ENCODE results near the gene LCE1C. TPM values are rescaled to one million over a fixed set of nuclear protein-coding genes. Genes with fewer than 3 reads are reported as not detected.

LCE1C gene
- total and polyA plus RNA-seq, 11 donors = not detected

DNA sequence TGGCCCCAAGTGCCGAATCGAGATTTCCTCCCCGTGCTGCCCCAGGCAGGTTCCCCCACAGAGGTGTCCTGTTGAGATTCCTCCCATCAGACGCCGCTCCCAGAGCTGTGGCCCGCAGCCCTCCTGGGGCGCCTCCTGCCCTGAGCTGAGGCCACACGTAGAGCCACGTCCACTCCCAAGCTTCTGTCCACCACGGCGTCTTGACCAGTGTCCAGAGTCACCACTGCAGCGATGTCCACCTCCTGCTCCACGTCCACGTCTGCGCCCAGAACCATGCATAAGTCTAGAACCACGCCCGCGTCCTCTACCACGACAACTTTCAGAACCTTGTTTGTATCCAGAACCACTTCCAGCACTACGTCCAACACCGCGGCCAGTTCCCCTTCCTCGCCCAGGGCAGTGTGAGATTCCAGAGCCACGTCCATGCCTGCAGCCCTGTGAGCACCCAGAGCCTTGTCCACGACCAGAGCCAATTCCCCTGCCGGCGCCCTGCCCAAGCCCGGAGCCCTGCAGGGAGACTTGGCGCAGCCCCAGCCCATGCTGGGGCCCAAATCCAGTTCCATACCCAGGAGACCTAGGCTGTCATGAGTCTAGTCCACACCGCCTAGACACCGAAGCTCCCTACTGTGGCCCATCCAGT, 45.8 kb downstream of the LCE1C start:
- no peak overlapping the region for H3K27ac ChIP-seq
- H3K36me3 ChIP-seq = no peaks in the 10 kb centered on the region
- 87 to 92% (median 89%) methylated on average over 25 to 31 of the region's 31 CpGs for WGBS, 4 donors
- TF ChIP-seq, protein P1, sequence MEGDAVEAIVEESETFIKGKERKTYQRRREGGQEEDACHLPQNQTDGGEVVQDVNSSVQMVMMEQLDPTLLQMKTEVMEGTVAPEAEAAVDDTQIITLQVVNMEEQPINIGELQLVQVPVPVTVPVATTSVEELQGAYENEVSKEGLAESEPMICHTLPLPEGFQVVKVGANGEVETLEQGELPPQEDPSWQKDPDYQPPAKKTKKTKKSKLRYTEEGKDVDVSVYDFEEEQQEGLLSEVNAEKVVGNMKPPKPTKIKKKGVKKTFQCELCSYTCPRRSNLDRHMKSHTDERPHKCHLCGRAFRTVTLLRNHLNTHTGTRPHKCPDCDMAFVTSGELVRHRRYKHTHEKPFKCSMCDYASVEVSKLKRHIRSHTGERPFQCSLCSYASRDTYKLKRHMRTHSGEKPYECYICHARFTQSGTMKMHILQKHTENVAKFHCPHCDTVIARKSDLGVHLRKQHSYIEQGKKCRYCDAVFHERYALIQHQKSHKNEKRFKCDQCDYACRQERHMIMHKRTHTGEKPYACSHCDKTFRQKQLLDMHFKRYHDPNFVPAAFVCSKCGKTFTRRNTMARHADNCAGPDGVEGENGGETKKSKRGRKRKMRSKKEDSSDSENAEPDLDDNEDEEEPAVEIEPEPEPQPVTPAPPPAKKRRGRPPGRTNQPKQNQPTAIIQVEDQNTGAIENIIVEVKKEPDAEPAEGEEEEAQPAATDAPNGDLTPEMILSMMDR (IDR thresholded peaks at IDR 0.05) = no peak
- TF ChIP-seq POLR2A (IDR thresholded peaks at IDR 0.05) = no peak
- ATAC-seq (peak in 1 of 4 donors; percentile 18), DNase-seq (peak in 1 of 5 donors; percentile 46)
- H3K4me3 ChIP-seq = no peak overlapping the region
- no peaks in the 10 kb centered on the region for H3K9me3 ChIP-seq
- peaks cover 0 to 4% (median 0%) of the 10 kb centered on the region in 9 donors for H3K27me3 ChIP-seq
- intact Hi-C loops (cut with DNase I) = no loop called here
- H3K4me1 ChIP-seq = no peaks in the 10 kb centered on the region

DNA sequence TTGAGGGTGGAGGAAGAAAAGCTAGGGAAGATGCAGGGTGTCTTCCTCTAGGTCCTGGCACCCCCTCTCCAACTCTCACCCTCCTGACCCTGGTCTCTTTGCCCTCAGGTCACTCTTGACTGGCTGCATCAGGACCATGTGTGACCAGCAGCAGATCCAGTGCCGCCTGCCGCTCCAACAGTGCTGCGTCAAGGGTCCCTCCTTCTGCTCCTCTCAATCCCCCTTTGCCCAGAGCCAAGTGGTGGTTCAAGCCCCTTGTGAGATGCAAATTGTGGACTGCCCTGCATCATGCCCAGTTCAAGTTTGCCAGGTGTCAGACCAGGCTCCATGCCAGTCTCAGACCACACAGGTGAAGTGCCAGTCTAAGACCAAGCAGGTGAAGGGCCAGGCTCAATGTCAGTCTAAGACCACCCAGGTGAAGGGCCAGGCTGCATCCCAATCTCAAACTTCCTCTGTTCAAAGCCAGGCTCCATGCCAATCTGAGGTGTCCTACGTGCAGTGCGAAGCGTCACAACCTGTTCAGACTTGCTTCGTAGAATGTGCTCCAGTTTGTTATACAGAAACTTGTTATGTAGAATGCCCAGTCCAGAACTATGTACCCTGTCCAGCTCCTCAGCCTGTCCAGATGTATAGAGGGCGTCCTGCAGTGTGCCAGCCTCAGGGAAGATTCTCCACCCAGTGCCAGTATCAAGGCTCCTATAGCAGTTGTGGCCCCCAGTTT, 46.8 kb downstream of the LCE1C start:
- WGBS, 4 donors = 82 to 89% (median 83%) methylated on average over 7 to 8 of the region's 8 CpGs
- no peak overlapping the region for H3K27ac ChIP-seq
- peaks cover 0 to 4% (median 0%) of the 10 kb centered on the region in 9 donors for H3K27me3 ChIP-seq
- no peak overlapping the region for H3K4me3 ChIP-seq
- no peak for ATAC-seq
- peak in 1 of 5 donors; percentile 42 for DNase-seq
- H3K9me3 ChIP-seq = no peaks in the 10 kb centered on the region
- TF ChIP-seq, protein P1 (IDR thresholded peaks at IDR 0.05) = no peak
- no peaks in the 10 kb centered on the region for H3K36me3 ChIP-seq
- H3K4me1 ChIP-seq = no peaks in the 10 kb centered on the region
- intact Hi-C loops (cut with DNase I) = no loop called here

DNA sequence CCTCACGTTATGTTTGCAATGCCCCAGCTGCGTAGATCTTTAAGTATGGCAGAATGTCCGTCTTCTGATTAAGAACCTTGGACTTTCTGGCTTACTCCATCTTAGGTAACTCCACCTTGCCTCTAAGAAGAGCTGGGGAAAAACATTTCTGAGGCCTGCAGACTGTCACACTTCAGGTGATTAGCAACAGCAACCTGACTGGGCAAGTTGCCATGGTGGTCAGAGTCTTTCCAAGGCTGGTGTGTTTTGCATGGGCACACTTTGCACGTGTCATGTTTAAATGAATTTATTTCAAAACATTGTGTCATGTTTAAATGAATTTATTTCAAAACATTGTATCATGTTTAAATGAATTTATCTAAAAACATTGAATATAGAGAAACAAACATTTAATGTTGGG, 47.8 kb downstream of the LCE1C start:
- Histone ChIP-seq H3K27me3 (peaks cover 0 to 4% (median 0%) of the 10 kb centered on the region in 9 donors), H3K4me3 (no peak overlapping the region), H3K36me3 (no peaks in the 10 kb centered on the region), H3K27ac (no peak overlapping the region), H3K4me1 (no peaks in the 10 kb centered on the region), H3K9me3 (no peaks in the 10 kb centered on the region)
- DNase-seq (no peak), ATAC-seq (no peak)
- 73 to 81% (median 76%) methylated on average over 4 of the region's 4 CpGs for WGBS, 4 donors
- TF ChIP-seq POLR2A (IDR thresholded peaks at IDR 0.05) = no peak
- TF ChIP-seq, protein P1 (IDR thresholded peaks at IDR 0.05) = no peak
- intact Hi-C loops (cut with DNase I) = no loop called here

DNA sequence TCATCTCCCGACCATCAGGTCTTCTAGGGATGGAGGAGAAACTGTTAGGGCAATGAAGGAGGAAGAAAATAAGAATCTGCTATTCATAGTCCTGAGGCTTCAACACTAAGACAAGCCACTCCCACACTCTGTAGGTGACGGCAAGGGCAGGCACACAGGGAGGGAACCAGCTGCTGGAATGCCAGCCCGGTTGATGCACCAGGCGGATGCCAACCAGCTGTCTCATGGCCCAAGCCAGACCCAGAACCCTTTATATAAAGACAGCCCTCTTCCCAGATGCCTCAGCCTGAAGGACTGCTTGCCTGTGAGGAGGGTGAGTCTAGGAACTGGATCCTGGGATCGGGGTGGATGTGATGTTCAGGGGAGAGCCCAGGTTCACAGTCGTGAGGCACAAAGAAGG, 48.7 kb downstream of the LCE1C start, which contains the start of gene KPRP:
Gene KPRP (plus strand): TSS at position 279 of the 400 bp plus-strand sequence. CDS start 1,564 bp downstream, outside the sequence.
- H3K4me3 ChIP-seq = no peak within 1 kb of the TSS
- H3K4me1 ChIP-seq = no peaks in the 10 kb centered on the region
- no peaks in the 10 kb centered on the region for H3K36me3 ChIP-seq
- ATAC-seq (no peak), DNase-seq (no peak)
- no peaks in the 10 kb centered on the region for H3K9me3 ChIP-seq
- 69 to 77% (median 73%) methylated on average over 6 of the region's 6 CpGs for WGBS, 4 donors
- intact Hi-C loops (cut with DNase I) = no loop called here
- no peak within 1 kb of the TSS for H3K27ac ChIP-seq
- TF ChIP-seq POLR2A (IDR thresholded peaks at IDR 0.05) = no peak
- TF ChIP-seq, protein P1 (IDR thresholded peaks at IDR 0.05) = no peak
- peaks cover 0 to 4% (median 0%) of the 10 kb centered on the region in 9 donors for H3K27me3 ChIP-seq
